Neuronal stem cell (in vitro differentiated cells): ENCODE results near the gene LETMD1.
A peak's percentile ranks its signal among the peaks of the same experiment; 100 is the strongest.

ENCODE experiments used
- DNase-seq: peaks from one replicate; pipeline ENCODE4 v3.0.0-alpha.2; 2013; ENCODE audit warnings: low spot score
- H2AFZ ChIP-seq: one replicate; pipeline ENCODE4 v1.6.1; 2013; ENCODE audit warnings: mild to moderate bottlenecking, low read length, inconsistent platforms
- H2AK5ac ChIP-seq: 2 replicates; pipeline ENCODE4 v1.6.1; 2013; ENCODE audit warnings: low read depth, mild to moderate bottlenecking, inconsistent platforms, low read length, moderate library complexity, mixed read lengths
- H2BK120ac ChIP-seq: 2 replicates; pipeline ENCODE4 v1.6.1; 2013; ENCODE audit warnings: low read depth, mild to moderate bottlenecking, inconsistent platforms, low read length, moderate library complexity, mixed read lengths
- H2BK12ac ChIP-seq: one replicate; pipeline ENCODE4 v1.6.1; 2013; ENCODE audit warnings: low read length, inconsistent platforms
- H2BK15ac ChIP-seq: 2 replicates; pipeline ENCODE4 v1.6.1; 2013; ENCODE audit warnings: mild to moderate bottlenecking, low read length, inconsistent platforms, mixed read lengths
- H2BK5ac ChIP-seq: one replicate; pipeline ENCODE4 v1.6.1; 2013; ENCODE audit warnings: inconsistent platforms, mild to moderate bottlenecking, low read length, moderate library complexity
- H3K14ac ChIP-seq: one replicate; pipeline ENCODE4 v1.6.1; 2013; ENCODE audit warnings: low read length, inconsistent platforms
- H3K18ac ChIP-seq: 2 replicates; pipeline ENCODE4 v1.6.1; 2013; ENCODE audit warnings: low read length, inconsistent platforms
- H3K23ac ChIP-seq: 2 replicates; pipeline ENCODE4 v1.6.1; 2013; ENCODE audit warnings: low read depth, mild to moderate bottlenecking, mixed read lengths, low read length, inconsistent platforms; ENCODE audit not compliant: poor library complexity
- H3K27ac ChIP-seq: replicated peaks from 3 replicates; pipeline ENCODE4 v1.5.1; 2013; ENCODE audit warnings: low read length, inconsistent platforms
- H3K27me3 ChIP-seq, 3 experiments: 2 replicates each; pipeline ENCODE4 v1.6.1; 2013; ENCODE audit warnings: low read length in 3 of 3, mild to moderate bottlenecking in 2 of 3, inconsistent platforms in 1 of 3, low read depth in 1 of 3, mixed read lengths in 1 of 3, moderate library complexity in 1 of 3; ENCODE audit not compliant: control insufficient read depth in 3 of 3, insufficient read depth in 3 of 3
- H3K36me3 ChIP-seq, 2 donors: replicated peaks in 1 of 2; 2 replicates each; pipeline ENCODE4 v1.6.1; 2013; ENCODE audit warnings: low read length in 2 of 2; ENCODE audit not compliant: control insufficient read depth in 2 of 2, insufficient read depth in 2 of 2
- H3K4ac ChIP-seq: 2 replicates; pipeline ENCODE4 v1.6.1; 2013; ENCODE audit warnings: inconsistent platforms, mild to moderate bottlenecking, low read length, moderate library complexity
- H3K4me1 ChIP-seq, 2 donors: 1 replicate in 1 of 2; 2 replicates in 1 of 2; pipeline ENCODE4 v1.6.1; 2013; ENCODE audit warnings: low read length in 2 of 2, low read depth in 1 of 2; ENCODE audit not compliant: control insufficient read depth in 2 of 2, insufficient read depth in 1 of 2
- H3K4me2 ChIP-seq: one replicate; pipeline ENCODE4 v1.6.1; 2013; ENCODE audit warnings: mild to moderate bottlenecking, low read length, inconsistent platforms; ENCODE audit not compliant: insufficient read depth, poor library complexity, severe bottlenecking
- H3K4me3 ChIP-seq, 2 donors: 2 replicates each; pipeline ENCODE4 v1.5.1; 2013; ENCODE audit warnings: low read length in 2 of 2, mild to moderate bottlenecking in 2 of 2, inconsistent platforms in 1 of 2, moderate library complexity in 1 of 2
- H3K79me1 ChIP-seq: one replicate; pipeline ENCODE4 v1.6.1; 2013; ENCODE audit warnings: low read depth, mild to moderate bottlenecking, inconsistent platforms, low read length, moderate library complexity
- H3K9ac ChIP-seq: one replicate; pipeline ENCODE4 v1.6.1; 2013; ENCODE audit warnings: mild to moderate bottlenecking, low read depth, low read length, inconsistent platforms; ENCODE audit not compliant: poor library complexity
- H3K9me3 ChIP-seq, 2 donors: replicated peaks in 1 of 2; 2 replicates each; pipeline versions ENCODE3 to v1.6.1; 2013; ENCODE audit warnings: low read length in 2 of 2, mild to moderate bottlenecking in 2 of 2, inconsistent platforms in 1 of 2, low read depth in 1 of 2, mixed read lengths in 1 of 2, moderate library complexity in 1 of 2; ENCODE audit not compliant: control insufficient read depth in 2 of 2, insufficient read depth in 1 of 2
- H4K8ac ChIP-seq: one replicate; pipeline ENCODE4 v1.6.1; 2013; ENCODE audit warnings: low read depth, mild to moderate bottlenecking, inconsistent platforms, low read length, moderate library complexity
- H4K91ac ChIP-seq: one replicate; pipeline ENCODE4 v1.6.1; 2013; ENCODE audit warnings: low read length, low read depth, mild to moderate bottlenecking, inconsistent platforms; ENCODE audit not compliant: poor library complexity
- WGBS, 2 donors: extraction: QIAGEN DNeasy Blood & Tissue Kit; methylation state at CpG; one replicate each; pipeline ENCODE4 v1.1.7; 2013; ENCODE audit warnings: missing lambda C conversion rate in 2 of 2, mixed read lengths in 1 of 2; ENCODE audit not compliant: insufficient read length in 2 of 2, insufficient replicate concordance in 1 of 2; ENCODE audit errors: extremely low coverage in 2 of 2; 5-methylcytosine and 5-hydroxymethylcytosine counted together

LETMD1 gene

DNA sequence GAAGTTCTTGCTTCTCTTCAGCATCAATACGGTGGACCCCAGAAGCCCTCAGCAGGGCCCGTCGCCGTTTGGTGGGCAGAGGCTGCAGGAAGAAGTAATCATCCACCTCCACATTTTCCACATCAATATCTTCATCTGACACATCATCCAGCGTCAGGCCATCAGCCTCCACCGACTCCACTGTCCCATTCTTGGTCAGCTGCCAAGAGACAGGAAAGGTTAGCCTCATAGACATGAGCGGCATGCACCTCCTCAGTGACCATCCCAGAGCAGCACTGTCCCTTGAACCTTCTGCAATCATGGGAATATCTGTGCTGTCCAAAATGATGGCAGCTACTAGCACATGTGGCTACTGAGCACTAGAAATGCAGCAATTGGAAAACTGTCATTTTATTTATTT is 19.6 kb downstream of the LETMD1 start:
- WGBS, 2 donors: no CpG with 5 or more reads among the region's 7 CpGs
- H3K4me1 ChIP-seq: no peaks in the 10 kb centered on the region
- H3K4me3 ChIP-seq: no peak overlapping the region
- no peak overlapping the region for H4K8ac ChIP-seq
- DNase-seq: no peak
- H3K27me3 ChIP-seq: no peaks in the 10 kb centered on the region
- no peak overlapping the region for H4K91ac ChIP-seq
- H3K27ac ChIP-seq: no peak overlapping the region
- H3K23ac ChIP-seq: no peak overlapping the region
- H3K9ac ChIP-seq: peak overlapping the region; percentile 64
- no peak overlapping the region for H3K14ac ChIP-seq
- H3K9me3 ChIP-seq: peaks cover 0 to 2% of the 10 kb centered on the region in 2 donors
- no peak overlapping the region for H2AK5ac ChIP-seq
- H2AFZ ChIP-seq: no peak overlapping the region
- H3K4me2 ChIP-seq: no peak overlapping the region
- no peak overlapping the region for H2BK12ac ChIP-seq
- no peak overlapping the region for H2BK120ac ChIP-seq
- H3K79me1 ChIP-seq: no peaks in the 10 kb centered on the region
- H3K18ac ChIP-seq: no peak overlapping the region
- H3K4ac ChIP-seq: no peak overlapping the region
- H2BK15ac ChIP-seq: no peak overlapping the region
- H3K36me3 ChIP-seq: peaks cover 45 to 90% of the 10 kb centered on the region in 2 donors
- no peak overlapping the region for H2BK5ac ChIP-seq

- no peak for DNase-seq
- H4K91ac ChIP-seq: no peak overlapping the region
- H3K36me3 ChIP-seq: peaks cover 34 to 84% of the 10 kb centered on the region in 2 donors
These were observed 21.9 kb downstream of the LETMD1 start for GRCh38 chr12:51070004-51070403.

DNA sequence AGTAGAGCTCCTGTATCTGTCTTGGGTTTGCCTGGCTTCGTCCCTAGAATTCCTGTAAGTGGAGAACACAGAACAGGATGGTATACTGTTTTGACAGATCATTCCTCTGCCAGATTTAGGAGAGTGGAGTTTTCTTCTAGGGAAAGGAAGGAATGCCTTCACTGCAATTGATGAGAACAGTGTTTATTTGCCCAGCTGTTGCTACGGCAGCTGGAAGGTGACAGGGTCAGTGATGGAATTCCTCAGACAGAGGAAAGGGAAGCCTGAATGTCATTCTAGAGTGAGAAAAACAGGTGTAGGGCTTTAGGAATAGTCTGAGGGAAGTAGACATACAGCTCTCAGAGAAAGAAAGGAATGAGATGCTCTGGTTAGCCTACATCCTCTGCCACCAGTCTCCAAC is 23.5 kb downstream of the LETMD1 start:
- Histone ChIP-seq H3K9me3 (peaks cover 0 to 2% of the 10 kb centered on the region in 2 donors), H3K4me3 (no peak overlapping the region), H3K27me3 (no peaks in the 10 kb centered on the region), H3K18ac (no peak overlapping the region), H2AK5ac (no peak overlapping the region), H2BK12ac (no peak overlapping the region), H3K4me2 (no peak overlapping the region), H2BK120ac (no peak overlapping the region), H4K8ac (no peak overlapping the region), H3K36me3 (peaks cover 32 to 86% of the 10 kb centered on the region in 2 donors), H3K79me1 (peaks cover 2% of the 10 kb centered on the region), H3K23ac (no peak overlapping the region), H3K27ac (no peak overlapping the region), H4K91ac (no peak overlapping the region), H3K14ac (no peak overlapping the region), H3K4ac (no peak overlapping the region), H3K9ac (no peak overlapping the region), H2BK5ac (no peak overlapping the region), H2BK15ac (no peak overlapping the region), H2AFZ (no peak overlapping the region), H3K4me1 (no peaks in the 10 kb centered on the region)
- no peak for DNase-seq
- WGBS, 2 donors: no CpG with 5 or more reads among the region's 2 CpGs

More at GRCh38 chr12:51070004-51070403, 21.9 kb downstream of the LETMD1 start:
- no CpG with 5 or more reads among the region's 3 CpGs for WGBS, 2 donors
- H2BK15ac ChIP-seq: no peak overlapping the region
- H4K8ac ChIP-seq: no peak overlapping the region
- H3K4me3 ChIP-seq: no peak overlapping the region
- H3K27ac ChIP-seq: no peak overlapping the region
- H3K27me3 ChIP-seq: no peaks in the 10 kb centered on the region
- no peaks in the 10 kb centered on the region for H3K79me1 ChIP-seq
- no peak overlapping the region for H3K4ac ChIP-seq
- peaks cover 0 to 2% of the 10 kb centered on the region in 2 donors for H3K9me3 ChIP-seq
- no peak overlapping the region for H2BK120ac ChIP-seq
- H2BK5ac ChIP-seq: no peak overlapping the region
- H3K4me2 ChIP-seq: no peak overlapping the region
- no peak overlapping the region for H3K23ac ChIP-seq
- H2AFZ ChIP-seq: no peak overlapping the region
- H3K4me1 ChIP-seq: no peaks in the 10 kb centered on the region
- H3K14ac ChIP-seq: no peak overlapping the region
- no peak overlapping the region for H2AK5ac ChIP-seq
- H2BK12ac ChIP-seq: no peak overlapping the region
- H3K9ac ChIP-seq: no peak overlapping the region
- no peak overlapping the region for H3K18ac ChIP-seq

GRCh38 chr12:51075390-51075789 is 27.3 kb downstream of the LETMD1 start:
- no peak overlapping the region for H3K9ac ChIP-seq
- H3K4me3 ChIP-seq: no peak overlapping the region
- DNase-seq: no peak
- H3K79me1 ChIP-seq: peaks cover 5% of the 10 kb centered on the region
- no peak overlapping the region for H4K91ac ChIP-seq
- peaks cover 14 to 61% of the 10 kb centered on the region in 2 donors for H3K36me3 ChIP-seq
- H2BK15ac ChIP-seq: no peak overlapping the region
- H4K8ac ChIP-seq: no peak overlapping the region
- H3K23ac ChIP-seq: no peak overlapping the region
- H3K18ac ChIP-seq: no peak overlapping the region
- H2BK5ac ChIP-seq: no peak overlapping the region
- no peak overlapping the region for H3K27ac ChIP-seq
- no peaks in the 10 kb centered on the region for H3K27me3 ChIP-seq
- no peak overlapping the region for H2BK12ac ChIP-seq
- WGBS, 2 donors: no CpG with 5 or more reads among the region's 5 CpGs
- H2AFZ ChIP-seq: no peak overlapping the region
- H2AK5ac ChIP-seq: no peak overlapping the region
- no peak overlapping the region for H2BK120ac ChIP-seq
- H3K4me1 ChIP-seq: no peaks in the 10 kb centered on the region
- no peak overlapping the region for H3K4me2 ChIP-seq
- no peak overlapping the region for H3K4ac ChIP-seq
- H3K14ac ChIP-seq: no peak overlapping the region
- H3K9me3 ChIP-seq: no peaks in the 10 kb centered on the region
